Brain microvascular endothelial cell (primary cell): ENCODE measurements around the gene PACSIN2.

Experiments
- DNase-seq: peaks from one replicate; pipeline ENCODE4 v3.0.0-alpha.2; 2020
- H3K27ac ChIP-seq: fragments of 250-450 bp; sonication (Bioruptor Pico); 2 replicates; pipeline ENCODE4 v1.5.1; 2020; ENCODE audit warnings: mild to moderate bottlenecking, moderate library complexity
- H3K27me3 ChIP-seq: fragments of 250-450 bp; sonication (Bioruptor Pico); replicated peaks from 2 replicates; pipeline ENCODE4 v1.5.1; 2020; ENCODE audit warnings: mild to moderate bottlenecking
- H3K36me3 ChIP-seq: fragments of 250-450 bp; sonication (Bioruptor Pico); replicated peaks from 2 replicates; pipeline ENCODE4 v1.5.1; 2020; ENCODE audit warnings: mild to moderate bottlenecking
- H3K4me3 ChIP-seq: 2 replicates; pipeline ENCODE4 v1.5.1; 2011; ENCODE audit warnings: low read depth, mild to moderate bottlenecking, control low read depth, low read length, moderate library complexity
- in situ Hi-C: cut with HindIII; loops from 2 replicates; pipeline ENCODE4 v1.10.0; 2017; ENCODE audit warnings: low sequenced_read_pairs, low pct_ligation_motif_present
- TF ChIP-seq, protein P1 (sequence below): IDR thresholded peaks from 2 replicates; pipeline ENCODE4 v1.5.1; 2011; ENCODE audit warnings: low read depth, mild to moderate bottlenecking, moderate library complexity, low read length, control low read depth, inconsistent platforms; ENCODE audit errors: missing control alignments

The PACSIN2 gene

DNA sequence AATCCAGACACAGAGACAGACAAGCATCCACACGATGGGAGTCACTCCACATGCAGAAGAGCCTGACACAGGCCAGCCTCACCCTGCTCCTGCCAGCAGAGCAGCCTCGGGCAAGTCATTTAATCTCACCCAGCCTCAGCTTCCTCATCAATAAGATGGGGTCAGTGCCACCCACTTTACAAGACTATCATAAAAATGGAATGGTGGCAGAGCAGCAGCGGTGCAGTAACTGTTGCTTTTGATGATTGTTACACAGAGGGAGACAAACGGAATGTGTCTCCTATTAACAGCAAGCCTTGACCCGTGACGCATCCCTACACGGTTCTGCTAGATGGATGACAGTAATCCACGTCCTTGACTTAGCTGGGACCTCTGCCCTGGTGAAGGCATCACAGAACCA lies 131.8 kb downstream of the PACSIN2 start:
- H3K27ac ChIP-seq, result no peak overlapping the region
- no peaks in the 10 kb centered on the region for H3K27me3 ChIP-seq
- H3K4me3 ChIP-seq, result no peak overlapping the region
- in situ Hi-C loops, result loop anchor here (25.0 kb wide), 1 partner anchor 179 kb away; no protein-coding TSS in a partner anchor
- DNase-seq, result no peak
- TF ChIP-seq, protein P1, sequence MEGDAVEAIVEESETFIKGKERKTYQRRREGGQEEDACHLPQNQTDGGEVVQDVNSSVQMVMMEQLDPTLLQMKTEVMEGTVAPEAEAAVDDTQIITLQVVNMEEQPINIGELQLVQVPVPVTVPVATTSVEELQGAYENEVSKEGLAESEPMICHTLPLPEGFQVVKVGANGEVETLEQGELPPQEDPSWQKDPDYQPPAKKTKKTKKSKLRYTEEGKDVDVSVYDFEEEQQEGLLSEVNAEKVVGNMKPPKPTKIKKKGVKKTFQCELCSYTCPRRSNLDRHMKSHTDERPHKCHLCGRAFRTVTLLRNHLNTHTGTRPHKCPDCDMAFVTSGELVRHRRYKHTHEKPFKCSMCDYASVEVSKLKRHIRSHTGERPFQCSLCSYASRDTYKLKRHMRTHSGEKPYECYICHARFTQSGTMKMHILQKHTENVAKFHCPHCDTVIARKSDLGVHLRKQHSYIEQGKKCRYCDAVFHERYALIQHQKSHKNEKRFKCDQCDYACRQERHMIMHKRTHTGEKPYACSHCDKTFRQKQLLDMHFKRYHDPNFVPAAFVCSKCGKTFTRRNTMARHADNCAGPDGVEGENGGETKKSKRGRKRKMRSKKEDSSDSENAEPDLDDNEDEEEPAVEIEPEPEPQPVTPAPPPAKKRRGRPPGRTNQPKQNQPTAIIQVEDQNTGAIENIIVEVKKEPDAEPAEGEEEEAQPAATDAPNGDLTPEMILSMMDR, result no peak
- peaks cover 63% of the 10 kb centered on the region for H3K36me3 ChIP-seq

DNA sequence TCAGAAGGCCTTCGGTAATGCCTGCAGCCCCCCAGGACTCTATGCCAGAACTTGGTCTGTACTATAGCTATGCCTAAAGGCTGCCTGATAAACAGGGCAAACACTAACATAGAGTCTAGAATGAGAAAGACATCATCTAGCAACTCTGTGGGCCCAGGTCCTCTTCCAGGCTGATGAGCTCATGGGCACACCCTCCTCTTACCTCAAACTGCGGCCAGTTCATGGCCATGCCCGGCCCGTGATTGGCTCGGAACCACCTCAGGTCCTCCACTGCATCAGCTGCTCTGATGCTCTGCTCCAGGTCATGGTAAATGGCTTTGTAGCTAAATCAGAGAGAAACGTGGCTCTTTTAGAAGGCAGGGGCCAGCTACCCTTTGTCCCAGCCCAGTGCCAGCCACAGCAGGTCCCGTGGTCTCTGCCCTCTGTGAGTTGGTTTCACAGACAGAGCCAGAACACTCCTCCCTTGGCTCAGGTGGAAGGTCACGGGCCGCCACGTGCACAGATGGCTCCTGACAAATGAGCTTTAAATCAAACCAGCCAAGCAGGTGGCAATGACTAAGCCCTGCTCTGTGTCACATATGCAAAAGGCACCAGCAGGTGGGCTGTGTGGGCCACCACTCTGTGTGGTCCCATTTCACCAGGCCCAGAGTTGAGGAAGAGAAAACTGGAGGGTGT lies 132.8 kb downstream of the PACSIN2 start:
- Histone ChIP-seq H3K4me3 (no peak overlapping the region), H3K27ac (no peak overlapping the region), H3K27me3 (no peaks in the 10 kb centered on the region), H3K36me3 (peaks cover 61% of the 10 kb centered on the region)
- in situ Hi-C loops, result loop anchor here (25.0 kb wide), 1 partner anchor 180 kb away; no protein-coding TSS in a partner anchor
- DNase-seq, result no peak
- TF ChIP-seq, protein P1, result no peak

DNA sequence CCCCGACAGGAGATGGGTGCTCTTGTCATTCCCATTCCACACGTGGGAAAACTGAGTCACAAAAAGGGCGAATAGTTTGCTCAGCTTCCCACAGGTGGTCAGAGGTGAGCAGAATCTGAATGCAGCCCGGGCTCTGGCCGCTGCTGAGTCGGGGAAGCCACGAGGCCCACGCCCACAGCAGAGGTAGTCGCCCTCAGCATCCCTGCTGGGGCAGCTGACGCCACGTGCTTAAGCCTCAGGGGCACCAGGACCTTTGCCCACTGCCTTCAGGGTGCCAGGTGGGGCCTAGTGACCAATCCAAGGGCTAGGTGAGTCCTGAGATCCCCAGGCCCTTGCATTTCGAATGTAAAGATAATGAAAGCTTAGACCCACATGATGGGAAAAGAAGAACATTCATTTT lies 133.7 kb downstream of the PACSIN2 start:
- Histone ChIP-seq H3K4me3 (no peak overlapping the region), H3K27ac (no peak overlapping the region), H3K27me3 (no peaks in the 10 kb centered on the region), H3K36me3 (peaks cover 65% of the 10 kb centered on the region)
- DNase-seq, result no peak
- in situ Hi-C loops, result loop anchor here (25.0 kb wide), 1 partner anchor 181 kb away; no protein-coding TSS in a partner anchor
- TF ChIP-seq, protein P1, result no peak

DNA sequence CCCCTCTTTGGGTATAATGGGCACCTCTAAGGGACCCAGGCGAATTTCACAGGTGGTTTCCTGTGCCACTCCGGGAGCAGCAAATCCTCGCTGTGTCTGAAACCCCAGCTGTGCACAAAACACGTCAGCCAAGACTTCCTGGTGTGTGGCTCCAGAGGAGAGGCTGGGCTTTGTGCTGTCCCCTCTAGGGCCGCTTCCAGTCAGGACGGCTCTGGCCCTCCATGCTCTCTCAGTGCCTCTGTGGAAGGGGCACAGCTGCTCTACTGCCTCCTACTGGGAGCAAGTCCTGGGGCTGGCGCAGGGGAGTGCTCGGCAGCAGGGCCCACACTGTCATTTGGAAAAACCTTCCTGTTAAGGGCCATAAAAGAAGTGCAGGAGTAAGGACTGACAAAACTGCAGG lies 134.1 kb downstream of the PACSIN2 start:
- peaks cover 70% of the 10 kb centered on the region for H3K36me3 ChIP-seq
- H3K4me3 ChIP-seq, result no peak overlapping the region
- in situ Hi-C loops, result loop anchor here (25.0 kb wide), 1 partner anchor 181 kb away; no protein-coding TSS in a partner anchor
- no peaks in the 10 kb centered on the region for H3K27me3 ChIP-seq
- H3K27ac ChIP-seq, result no peak overlapping the region
- TF ChIP-seq, protein P1, result peak; percentile 54
- DNase-seq, result no peak

DNA sequence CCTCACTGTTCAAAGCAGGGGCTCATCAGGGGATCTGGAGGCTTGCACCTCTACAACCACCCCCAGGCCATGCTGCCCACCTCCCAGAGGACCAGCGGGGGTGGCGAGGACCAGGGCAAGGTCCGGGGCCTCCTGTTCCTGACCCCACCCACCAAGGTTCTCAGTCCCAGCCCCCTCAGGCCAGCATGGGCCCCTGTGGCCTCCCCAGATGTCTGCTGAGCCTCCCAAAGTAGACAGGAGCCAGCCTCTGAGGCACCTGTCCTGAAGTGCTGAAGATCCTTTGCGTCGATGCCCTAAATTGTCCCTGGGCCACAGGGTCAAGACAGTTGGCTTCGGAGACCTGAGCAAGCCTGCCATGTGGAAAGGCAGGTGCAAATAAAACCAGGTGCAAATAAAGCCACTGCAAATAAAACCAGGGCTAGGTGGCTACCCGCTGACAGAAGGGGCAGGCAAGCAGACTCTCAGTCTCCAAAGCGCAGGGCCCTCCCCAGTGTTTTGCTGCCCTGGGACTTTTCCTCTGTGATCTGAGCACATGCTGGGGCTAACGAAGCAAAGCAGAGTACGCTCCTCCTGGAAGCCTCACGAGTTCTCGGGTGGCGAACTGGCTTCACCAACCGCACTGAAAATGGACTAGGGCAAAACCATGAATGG lies 135.5 kb downstream of the PACSIN2 start:
- in situ Hi-C loops, result loop anchor here (25.0 kb wide), 1 partner anchor 183 kb away; no protein-coding TSS in a partner anchor
- Histone ChIP-seq H3K27ac (no peak overlapping the region), H3K4me3 (no peak overlapping the region), H3K27me3 (no peaks in the 10 kb centered on the region), H3K36me3 (peaks cover 78% of the 10 kb centered on the region)
- TF ChIP-seq, protein P1, result no peak
- DNase-seq, result no peak
